GM18951 (cell line): ENCODE measurements around the gene MARK4.
"Not testable (repeated sequence)": the region's sequence is repeated elsewhere in the genome, so short reads cannot be mapped to it uniquely, and the experiment has no call there.

Experiments used
- POLR2A ChIP-seq: IDR thresholded peaks from 4 replicates; pipeline ENCODE4 v1.6.1; 2011; ENCODE audit warnings: mild to moderate bottlenecking; ENCODE audit not compliant: insufficient read length, insufficient read depth; ENCODE audit errors: extremely low read depth
- in situ Hi-C: fragments of 300-500 bp; cut with MboI; formaldehyde crosslinking; loops from one replicate; pipeline ENCODE4 v1.12.0; 2022; ENCODE audit warnings: low sequenced_read_pairs, mixed read lengths, inconsistent platforms; ENCODE audit not compliant: unreplicated experiment

Gene MARK4

DNA sequence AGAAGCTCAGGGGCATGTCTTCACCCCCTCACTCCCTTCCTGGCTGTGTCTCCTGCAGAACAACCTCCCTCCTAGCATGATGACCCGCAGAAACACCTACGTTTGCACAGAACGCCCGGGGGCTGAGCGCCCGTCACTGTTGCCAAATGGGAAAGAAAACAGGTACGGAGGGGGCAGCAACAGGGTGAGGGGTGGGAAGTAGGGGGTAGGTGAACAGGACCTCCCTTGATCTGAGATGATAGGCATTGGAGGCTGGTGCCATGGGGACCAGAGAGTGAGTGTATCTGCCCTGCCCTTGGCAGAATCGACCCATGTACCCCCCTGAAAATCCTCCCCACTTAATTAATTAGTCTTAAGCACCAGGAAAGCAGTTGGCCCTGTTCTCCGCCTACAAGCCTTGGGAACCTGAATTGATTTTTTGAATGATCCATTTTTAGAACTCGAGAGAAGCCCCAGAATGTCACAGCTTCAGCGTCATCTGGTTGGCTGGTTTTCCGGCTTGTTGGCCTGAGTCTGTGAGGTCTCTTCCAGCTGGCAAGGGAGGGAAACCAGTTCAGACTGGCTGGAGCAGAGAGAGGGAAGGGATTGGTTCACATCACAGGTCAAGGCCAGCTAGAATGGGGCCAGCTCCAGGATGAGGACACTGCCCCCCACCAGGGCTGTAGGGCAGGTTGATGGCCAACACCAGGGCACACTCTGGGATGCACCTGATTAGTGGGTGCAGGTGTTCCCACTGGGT, 43.4 kb downstream of the MARK4 start:
- in situ Hi-C loops = no loop called here
- TF ChIP-seq POLR2A = no peak

DNA sequence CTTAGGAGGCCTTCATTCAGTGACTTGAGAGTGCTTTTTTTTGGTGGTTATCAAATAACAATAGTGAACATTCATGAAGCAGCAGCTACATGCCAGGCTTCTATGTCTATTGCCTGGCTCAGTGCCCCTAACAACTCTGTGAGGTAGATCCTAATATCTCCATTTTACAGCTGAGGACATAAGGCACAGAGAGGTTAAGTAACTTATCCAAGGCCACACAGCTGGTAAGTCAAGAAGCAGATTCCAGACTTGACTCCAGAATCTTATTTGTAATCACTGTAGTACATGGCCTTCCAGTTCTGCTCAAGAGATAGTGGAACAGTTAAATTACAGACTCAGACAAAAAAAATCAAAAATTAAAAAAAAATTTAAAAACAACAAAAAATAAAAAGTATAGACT, 44.8 kb downstream of the MARK4 start:
- in situ Hi-C loops = no loop called here
- TF ChIP-seq POLR2A = no peak

DNA sequence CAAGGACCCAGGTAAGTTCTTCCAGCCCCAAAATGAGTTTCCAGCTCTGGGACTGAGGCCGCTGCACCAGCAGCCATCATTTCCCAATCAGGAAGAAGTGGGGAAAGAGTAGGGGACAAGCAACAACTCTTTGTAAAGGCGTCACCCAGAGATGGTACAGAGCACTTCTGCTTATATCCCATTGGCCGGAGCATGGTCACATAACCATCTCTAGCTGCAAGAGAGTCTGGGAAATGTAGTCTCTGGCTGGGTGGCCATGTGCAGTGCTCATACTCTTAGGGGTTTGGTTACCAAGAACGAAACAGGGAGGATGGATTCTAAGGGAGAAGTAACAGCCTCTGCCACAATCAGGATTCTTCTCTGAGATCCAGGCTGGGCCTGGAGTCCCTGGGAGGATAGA, 45.3 kb downstream of the MARK4 start:
- no peak for TF ChIP-seq POLR2A
- in situ Hi-C loops = no loop called here

DNA sequence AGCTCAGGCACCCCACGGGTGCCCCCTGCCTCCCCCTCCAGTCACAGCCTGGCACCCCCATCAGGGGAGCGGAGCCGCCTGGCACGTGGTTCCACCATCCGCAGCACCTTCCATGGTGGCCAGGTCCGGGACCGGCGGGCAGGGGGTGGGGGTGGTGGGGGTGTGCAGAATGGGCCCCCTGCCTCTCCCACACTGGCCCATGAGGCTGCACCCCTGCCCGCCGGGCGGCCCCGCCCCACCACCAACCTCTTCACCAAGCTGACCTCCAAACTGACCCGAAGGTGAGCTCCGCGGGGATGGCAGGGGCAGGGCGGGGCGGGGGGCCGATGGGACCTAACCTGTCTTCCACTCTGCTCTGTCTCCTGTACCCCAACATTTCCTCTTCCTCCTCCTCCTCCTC, 46.6 kb downstream of the MARK4 start:
- TF ChIP-seq POLR2A = no peak
- in situ Hi-C loops = no loop called here

DNA sequence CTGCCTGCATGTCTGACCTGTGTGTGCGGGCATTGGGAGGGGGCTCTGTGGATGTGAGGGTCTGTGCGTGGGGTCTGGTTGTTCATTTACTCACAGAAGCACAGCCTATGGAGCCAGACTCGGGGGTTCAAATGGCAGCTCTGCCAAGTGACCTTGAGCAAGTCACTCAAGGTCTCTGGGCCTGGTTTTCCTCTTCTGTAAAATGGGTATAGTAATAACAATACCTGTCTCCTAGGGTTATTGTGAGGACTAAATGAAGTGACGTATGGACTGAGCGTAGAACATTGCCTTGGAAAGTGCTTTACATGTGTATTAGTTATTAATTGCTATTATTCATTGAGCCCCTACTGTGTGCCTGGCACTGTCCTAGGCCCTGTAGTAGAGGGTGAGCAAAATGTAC, 47.2 kb downstream of the MARK4 start:
- no peak for TF ChIP-seq POLR2A
- in situ Hi-C loops = no loop called here

DNA sequence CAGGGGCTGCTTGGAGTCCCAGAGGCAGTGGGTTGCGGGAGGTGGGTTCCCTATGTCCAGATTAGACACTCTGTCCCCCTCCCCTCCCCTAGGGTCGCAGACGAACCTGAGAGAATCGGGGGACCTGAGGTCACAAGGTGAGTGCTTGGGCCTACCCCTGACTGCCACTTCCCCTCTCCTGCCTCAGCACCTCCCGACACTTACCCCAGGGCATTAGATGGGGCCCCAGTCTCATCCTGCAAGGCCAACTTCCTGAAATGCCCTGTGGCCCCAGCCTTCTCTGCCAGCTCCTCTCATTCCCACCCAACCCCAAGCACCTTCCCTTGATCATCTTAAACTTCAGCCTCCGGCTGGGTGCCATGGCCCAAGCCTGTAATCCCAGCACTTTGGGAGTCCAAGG, 48.6 kb downstream of the MARK4 start:
- no peak for TF ChIP-seq POLR2A

DNA sequence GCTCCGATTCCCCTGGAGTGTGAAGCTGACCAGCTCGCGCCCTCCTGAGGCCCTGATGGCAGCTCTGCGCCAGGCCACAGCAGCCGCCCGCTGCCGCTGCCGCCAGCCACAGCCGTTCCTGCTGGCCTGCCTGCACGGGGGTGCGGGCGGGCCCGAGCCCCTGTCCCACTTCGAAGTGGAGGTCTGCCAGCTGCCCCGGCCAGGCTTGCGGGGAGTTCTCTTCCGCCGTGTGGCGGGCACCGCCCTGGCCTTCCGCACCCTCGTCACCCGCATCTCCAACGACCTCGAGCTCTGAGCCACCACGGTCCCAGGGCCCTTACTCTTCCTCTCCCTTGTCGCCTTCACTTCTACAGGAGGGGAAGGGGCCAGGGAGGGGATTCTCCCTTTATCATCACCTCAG, 51.3 kb downstream of the MARK4 start:
- in situ Hi-C loops = no loop called here
- no peak for TF ChIP-seq POLR2A

More for the DNA sequence above, 48.6 kb downstream of the MARK4 start:
- in situ Hi-C loops = no loop called here

DNA sequence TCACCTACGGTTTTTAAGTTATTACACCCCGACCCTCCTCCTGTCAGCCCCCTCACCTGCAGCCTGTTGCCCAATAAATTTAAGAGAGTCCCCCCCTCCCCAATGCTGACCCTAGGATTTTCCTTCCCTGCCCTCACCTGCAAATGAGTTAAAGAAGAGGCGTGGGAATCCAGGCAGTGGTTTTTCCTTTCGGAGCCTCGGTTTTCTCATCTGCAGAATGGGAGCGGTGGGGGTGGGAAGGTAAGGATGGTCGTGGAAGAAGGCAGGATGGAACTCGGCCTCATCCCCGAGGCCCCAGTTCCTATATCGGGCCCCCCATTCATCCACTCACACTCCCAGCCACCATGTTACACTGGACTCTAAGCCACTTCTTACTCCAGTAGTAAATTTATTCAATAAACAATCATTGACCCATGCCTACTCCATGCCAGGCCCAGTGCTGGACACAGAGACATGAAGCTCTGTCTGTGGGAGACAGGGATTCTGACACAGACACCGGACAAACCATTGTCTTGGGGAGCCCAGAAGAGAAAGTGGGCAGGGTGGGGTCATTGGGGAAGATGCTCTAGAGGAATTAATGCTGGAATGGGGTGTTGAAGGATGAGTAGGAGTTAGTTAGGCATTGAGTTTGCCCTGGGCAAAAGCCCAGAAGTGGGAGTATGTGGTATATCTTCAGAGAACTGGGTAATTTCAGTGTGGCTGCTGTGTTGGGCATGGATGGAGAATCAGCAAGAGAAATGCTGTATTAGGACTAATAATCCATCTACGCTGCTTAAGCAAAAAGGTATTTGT, 52.4 kb downstream of the MARK4 start:
- TF ChIP-seq POLR2A = no peak
- in situ Hi-C loops = no loop called here

DNA sequence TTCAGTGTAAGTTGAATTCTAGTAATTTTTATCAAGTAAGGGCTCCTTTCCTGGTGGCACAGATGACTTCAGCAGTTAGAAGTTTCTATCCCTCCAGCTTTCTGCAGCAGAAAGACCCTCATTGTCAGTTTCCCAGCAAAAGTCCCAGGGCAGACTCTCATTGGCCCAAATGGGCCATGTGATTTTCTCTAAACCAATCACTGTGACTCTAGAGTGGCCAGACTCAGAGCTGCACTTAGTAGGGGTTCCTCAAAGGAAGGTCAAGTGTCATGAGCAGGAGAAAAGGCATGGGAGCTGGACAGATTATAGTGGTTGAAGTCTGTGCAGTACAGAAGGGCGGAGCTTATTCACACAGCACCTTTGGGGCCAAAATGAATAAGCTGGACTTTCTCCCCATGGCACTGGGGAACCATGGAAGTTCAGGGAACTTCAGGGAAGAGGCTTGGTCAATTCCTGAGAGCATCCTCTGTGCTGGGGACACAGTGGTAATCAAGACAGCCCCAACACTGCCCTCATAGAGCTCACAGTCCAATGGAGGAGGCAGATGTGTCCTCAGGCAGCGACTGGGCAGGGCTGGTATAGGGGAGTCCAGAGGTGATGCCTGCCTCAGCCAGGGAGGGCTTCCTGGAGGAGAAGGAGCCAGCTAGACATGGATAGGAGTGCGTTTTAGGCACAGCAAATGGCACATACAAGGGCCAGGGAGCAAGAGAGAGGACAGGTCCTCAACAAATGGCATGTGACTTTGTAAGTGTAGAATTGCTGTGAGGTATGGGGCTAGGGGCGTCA, 53.3 kb downstream of the MARK4 start:
- TF ChIP-seq POLR2A = no peak
- in situ Hi-C loops = no loop called here

DNA sequence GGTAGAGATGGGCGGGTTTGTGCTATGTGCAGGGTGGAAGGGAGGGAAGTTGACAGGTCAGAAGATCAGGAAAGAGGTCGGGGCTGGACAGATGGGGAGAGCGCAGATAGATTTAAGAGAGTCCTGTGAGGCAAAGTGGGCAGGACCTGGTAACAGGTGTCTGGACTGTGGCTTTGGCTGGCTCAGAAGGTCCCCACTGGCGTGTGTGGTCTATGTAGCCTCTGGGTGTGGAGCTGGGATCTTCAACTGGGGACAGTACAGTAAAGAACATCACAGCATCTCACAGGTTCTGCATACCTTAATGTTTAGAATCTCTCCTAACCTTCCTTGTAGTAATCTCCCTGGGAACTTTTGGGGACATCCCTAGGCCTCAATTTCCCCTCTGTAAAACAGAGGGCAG, 53.9 kb downstream of the MARK4 start:
- in situ Hi-C loops = no loop called here
- no peak for TF ChIP-seq POLR2A

DNA sequence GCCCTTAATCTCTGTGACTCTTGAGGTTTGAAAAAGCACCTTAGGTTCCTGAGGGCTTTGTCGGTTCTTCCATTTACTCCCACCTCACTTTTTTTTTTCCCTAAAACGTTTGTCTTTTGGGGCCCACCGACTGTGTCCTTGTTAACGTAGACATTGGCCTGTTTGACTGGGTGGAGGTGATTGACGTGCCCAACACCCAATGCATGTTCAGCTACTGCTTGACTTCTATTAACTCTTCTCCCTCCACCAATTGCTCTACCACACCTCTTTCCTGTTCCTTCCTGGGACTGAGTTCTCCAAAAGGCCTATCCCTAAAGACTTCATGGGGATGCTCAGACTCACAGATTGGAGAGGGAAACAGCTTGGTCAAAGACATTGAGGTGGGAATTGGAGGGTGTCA, 54.4 kb downstream of the MARK4 start:
- in situ Hi-C loops = no loop called here
- TF ChIP-seq POLR2A = no peak

DNA sequence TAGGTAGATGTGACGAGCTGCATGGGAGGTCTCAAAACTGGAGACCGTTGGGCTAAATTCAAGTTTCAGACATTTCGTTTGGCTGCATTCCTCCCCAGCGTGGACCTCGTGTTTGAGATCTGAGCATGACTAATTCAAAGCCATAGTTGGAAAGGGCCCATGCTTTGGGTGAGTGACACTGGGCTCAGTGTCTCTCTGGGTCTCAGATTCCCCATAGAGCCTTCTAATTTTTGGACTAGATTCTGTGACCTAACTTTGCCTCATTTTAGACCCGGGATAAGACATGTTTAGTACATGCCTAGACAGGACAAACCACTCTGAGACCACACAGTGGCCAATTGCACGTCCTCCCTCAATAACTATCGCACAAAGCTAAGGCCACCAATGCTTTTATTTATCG, 55.0 kb downstream of the MARK4 start:
- in situ Hi-C loops = no loop called here
- TF ChIP-seq POLR2A = no peak

DNA sequence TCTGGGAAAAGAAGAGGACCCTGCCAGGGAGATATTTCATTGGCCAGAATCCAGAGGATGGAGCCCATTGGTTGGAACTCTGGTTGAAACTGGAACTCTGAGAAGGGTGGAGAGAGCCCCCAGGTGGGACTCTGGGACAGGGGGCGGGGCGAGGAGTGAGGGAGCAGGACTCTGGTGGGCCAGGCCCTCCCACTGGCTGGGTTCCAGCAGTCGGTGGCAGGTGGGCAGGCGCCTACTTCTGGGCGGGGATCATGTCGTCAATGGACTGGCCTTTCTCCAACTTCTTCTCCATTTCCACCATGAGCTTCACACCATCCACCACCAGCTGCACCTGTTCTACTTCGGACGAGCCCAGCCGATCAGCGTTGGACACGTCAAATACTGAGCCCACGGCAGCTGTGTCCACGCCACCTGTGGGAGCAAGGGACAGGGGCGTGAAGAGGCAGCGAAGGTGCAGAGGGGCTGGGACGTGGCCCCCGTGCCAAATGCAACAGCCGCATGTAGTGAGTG, 55.5 kb downstream of the MARK4 start:
- in situ Hi-C loops = no loop called here
- no peak for TF ChIP-seq POLR2A

DNA sequence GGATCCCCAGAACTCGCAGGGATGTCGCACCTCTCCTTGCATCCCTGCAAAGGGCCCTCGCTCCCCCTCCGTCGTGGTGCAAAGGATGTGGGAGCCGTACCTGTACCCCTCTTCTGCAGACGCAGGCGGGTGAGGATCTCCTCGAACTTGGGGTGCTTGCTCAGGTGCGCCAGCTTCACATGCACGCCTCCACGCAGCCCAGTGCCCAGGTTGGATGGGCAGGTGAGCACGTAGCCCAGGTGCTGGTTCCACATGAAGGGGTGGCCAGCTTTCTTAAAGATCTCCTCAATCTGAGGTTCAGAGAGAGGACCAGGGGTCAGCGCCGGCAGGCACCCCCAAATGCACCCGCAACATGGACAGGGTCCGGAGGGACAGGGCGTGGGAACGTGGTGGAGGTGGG, 56.3 kb downstream of the MARK4 start:
- in situ Hi-C loops = no loop called here
- no peak for TF ChIP-seq POLR2A

DNA sequence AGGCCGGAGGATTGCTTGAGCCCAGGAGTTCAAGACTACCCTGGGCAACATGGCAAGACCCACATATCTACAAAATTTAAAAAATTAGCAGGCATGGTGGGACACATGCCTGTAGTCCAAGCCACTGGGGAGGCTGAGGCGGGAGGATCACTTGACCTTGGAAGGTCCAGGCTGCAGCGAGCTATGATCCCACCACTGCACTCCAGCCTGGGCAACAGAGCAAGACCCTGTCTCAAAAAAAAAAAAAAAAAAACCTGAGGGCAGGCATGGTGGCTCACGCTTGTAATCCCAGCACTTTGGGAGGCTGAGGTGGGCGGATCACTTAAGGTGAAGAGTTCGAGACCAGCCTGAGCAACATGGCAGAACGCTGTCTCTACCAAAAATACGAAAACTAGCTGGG, 58.3 kb downstream of the MARK4 start:
- in situ Hi-C loops = not testable (repeated sequence)
